Endothelial cell of umbilical vein (primary cell): ENCODE data around the gene DMPK.

ENCODE experiments used
- CTCF ChIP-seq, 2 donors: IDR thresholded peaks; 1 replicate in 1 of 2; 2 replicates in 1 of 2; pipeline ENCODE4 v1.5.1; 2011; ENCODE audit warnings: low read length in 2 of 2, mild to moderate bottlenecking in 2 of 2, moderate library complexity in 2 of 2, control low read depth in 1 of 2, inconsistent platforms in 1 of 2, low read depth in 1 of 2; ENCODE audit not compliant: insufficient read depth in 1 of 2; ENCODE audit errors: extremely low read depth in 1 of 2
- EZH2 ChIP-seq: IDR thresholded peaks from 2 replicates; pipeline ENCODE4 v1.6.1; 2012; ENCODE audit warnings: borderline replicate concordance, low read depth, mild to moderate bottlenecking, moderate library complexity, low read length, inconsistent platforms; ENCODE audit not compliant: severe bottlenecking
- MYC ChIP-seq: IDR thresholded peaks from one replicate; pipeline ENCODE4 v1.6.1; 2011; ENCODE audit warnings: mild to moderate bottlenecking, low read depth, low read length
- POLR2A ChIP-seq: IDR thresholded peaks from 2 replicates; pipeline ENCODE4 v1.6.1; 2012; ENCODE audit warnings: low read depth, mild to moderate bottlenecking, control low read depth, low read length

DNA sequence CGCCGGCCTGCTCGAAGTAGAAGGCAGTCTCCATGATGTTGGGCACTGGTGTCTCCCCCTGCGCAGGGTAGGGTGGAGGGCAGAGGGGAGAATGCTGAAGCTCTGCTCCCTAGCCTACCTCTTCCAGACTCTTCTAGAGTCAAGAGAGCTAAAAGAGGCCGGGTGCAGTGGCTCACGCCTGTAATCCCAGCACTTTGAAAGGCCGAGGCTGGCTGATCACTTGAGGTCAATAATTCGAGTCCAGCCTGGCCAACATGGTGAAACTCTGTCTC lies 22.6 kb upstream of the DMPK start:
- TF ChIP-seq CTCF (IDR thresholded peaks at IDR 0.05; ENCODE audit: extremely low read depth in 1 of 2, insufficient read depth in 1 of 2, low read depth in 1 of 2, low read length in 2 of 2) (no peak), EZH2 (no peak), POLR2A (no peak), MYC (no peak)
